ENCODE results near the gene CCDC138.

CCDC138 gene

GRCh38 chr2:108829578-108830310 is 43.2 kb downstream of the CCDC138 start:
- no peak for DNase-seq (ENCODE audit: low read depth in 3 of 3)

GRCh38 chr2:108833219-108833618 is 46.6 kb downstream of the CCDC138 start:
- no peak for DNase-seq (ENCODE audit: low read depth in 3 of 3)

- DNase-seq (ENCODE audit: low read depth in 3 of 3), result no peak
Observed at GRCh38 chr2:108834620-108835019, 48.0 kb downstream of the CCDC138 start.

GRCh38 chr2:108835040-108835439 is 48.5 kb downstream of the CCDC138 start:
- no peak for DNase-seq (ENCODE audit: low read depth in 3 of 3)

GRCh38 chr2:108837198-108837597 is 50.6 kb downstream of the CCDC138 start:
- no peak for DNase-seq (ENCODE audit: low read depth in 3 of 3)

- no peak for DNase-seq (ENCODE audit: low read depth in 3 of 3)
Observed at GRCh38 chr2:108841506-108841905, 54.9 kb downstream of the CCDC138 start.

GRCh38 chr2:108845923-108846322 is 59.4 kb downstream of the CCDC138 start:
- no peak for DNase-seq (ENCODE audit: low read depth in 3 of 3)

- no peak for DNase-seq (ENCODE audit: low read depth in 3 of 3)
Observed at GRCh38 chr2:108847000-108847399, 60.4 kb downstream of the CCDC138 start.

- DNase-seq (ENCODE audit: low read depth in 3 of 3), result no peak
Observed at GRCh38 chr2:108852375-108852774, 65.8 kb downstream of the CCDC138 start.

GRCh38 chr2:108853421-108853820 is 66.8 kb downstream of the CCDC138 start:
- DNase-seq (ENCODE audit: low read depth in 3 of 3), result no peak

GRCh38 chr2:108854484-108854883 is 67.9 kb downstream of the CCDC138 start:
- no peak for DNase-seq (ENCODE audit: low read depth in 3 of 3)

GRCh38 chr2:108855194-108855593 is 68.6 kb downstream of the CCDC138 start:
- DNase-seq (ENCODE audit: low read depth in 3 of 3), result no peak

GRCh38 chr2:108858894-108859293 is 72.3 kb downstream of the CCDC138 start:
- DNase-seq (ENCODE audit: low read depth in 3 of 3), result no peak

- no peak for DNase-seq (ENCODE audit: low read depth in 3 of 3)
Observed at GRCh38 chr2:108866041-108866440, 79.5 kb downstream of the CCDC138 start.

- no peak for DNase-seq (ENCODE audit: low read depth in 3 of 3)
Observed at GRCh38 chr2:108868911-108869310, 82.3 kb downstream of the CCDC138 start.

GRCh38 chr2:108869542-108869941 is 83.0 kb downstream of the CCDC138 start:
- no peak for DNase-seq (ENCODE audit: low read depth in 3 of 3)

GRCh38 chr2:108870069-108870644 is 83.6 kb downstream of the CCDC138 start:
- no peak for DNase-seq (ENCODE audit: low read depth in 3 of 3)

- DNase-seq (ENCODE audit: low read depth in 3 of 3), result no peak
Observed at GRCh38 chr2:108877506-108877905, 90.9 kb downstream of the CCDC138 start.

GRCh38 chr2:108878276-108878675 is 91.7 kb downstream of the CCDC138 start:
- DNase-seq (ENCODE audit: low read depth in 3 of 3), result no peak

- DNase-seq (ENCODE audit: low read depth in 3 of 3), result no peak
Observed at GRCh38 chr2:108884619-108885018, 98.0 kb downstream of the CCDC138 start.

- DNase-seq (ENCODE audit: low read depth in 3 of 3), result no peak
Observed at GRCh38 chr2:108889907-108890306, 103.3 kb downstream of the CCDC138 start.

GRCh38 chr2:108893277-108893676 is 106.7 kb downstream of the CCDC138 start:
- no peak for DNase-seq (ENCODE audit: low read depth in 3 of 3)

- no peak for DNase-seq (ENCODE audit: low read depth in 3 of 3)
Observed at GRCh38 chr2:108894766-108895165, 108.2 kb downstream of the CCDC138 start.

- no peak for DNase-seq (ENCODE audit: low read depth in 3 of 3)
Observed at GRCh38 chr2:108895188-108895587, 108.6 kb downstream of the CCDC138 start.
